AG20443 (cell line): ENCODE measurements around the gene TMEM212.
"Not testable (repeated sequence)": the region's sequence is repeated elsewhere in the genome, so short reads cannot be mapped to it uniquely, and the experiment has no call there.

Experiments
- DNase-seq: peaks from one replicate; pipeline ENCODE4 v3.0.0; 2012; ENCODE audit warnings: low spot score, mixed read lengths

The TMEM212 gene

GRCh38 chr3:171834461-171834801 lies 8.7 kb upstream of the TMEM212 start:
- DNase-seq, result no peak

GRCh38 chr3:171835116-171835515 lies 8.0 kb upstream of the TMEM212 start:
- DNase-seq, result no peak

DNA sequence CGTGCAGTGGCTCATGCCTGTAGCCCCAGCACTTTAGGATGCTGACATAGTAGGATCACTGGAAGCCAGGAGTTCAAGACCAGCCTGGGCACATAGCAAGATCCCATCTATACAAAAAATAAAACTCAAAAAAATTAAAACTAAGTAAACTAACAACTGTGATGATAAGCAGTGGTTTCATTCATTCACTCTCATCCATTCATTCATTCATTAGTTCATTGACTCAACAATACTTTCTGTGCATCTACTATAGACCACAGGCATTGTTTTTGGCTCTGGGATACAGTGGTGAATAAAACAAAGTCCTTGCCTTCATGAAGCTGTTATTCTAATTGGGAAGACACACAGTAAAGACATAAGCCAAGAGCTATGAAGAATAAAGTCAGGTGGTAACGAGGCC lies 7.5 kb upstream of the TMEM212 start:
- no peak for DNase-seq

DNA sequence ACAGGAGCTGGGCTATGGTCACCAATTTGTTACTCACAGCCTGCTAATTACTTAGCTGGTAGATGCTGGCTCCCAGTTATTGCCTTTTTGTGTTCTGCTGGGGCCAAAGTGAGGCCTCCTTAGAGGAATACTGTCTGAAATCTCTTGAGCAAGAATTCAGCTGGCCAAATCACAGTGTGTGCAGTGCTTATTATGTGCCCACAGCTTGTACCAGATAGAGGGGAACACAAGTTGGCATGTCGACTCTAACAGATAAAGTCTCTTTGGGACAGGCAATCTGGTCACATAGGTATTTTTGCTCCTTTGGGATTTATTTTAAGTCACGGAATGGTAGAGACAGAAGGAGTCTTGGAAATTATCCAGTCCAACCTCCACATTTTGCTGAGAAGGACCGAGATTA lies 6.3 kb upstream of the TMEM212 start:
- no peak for DNase-seq

DNA sequence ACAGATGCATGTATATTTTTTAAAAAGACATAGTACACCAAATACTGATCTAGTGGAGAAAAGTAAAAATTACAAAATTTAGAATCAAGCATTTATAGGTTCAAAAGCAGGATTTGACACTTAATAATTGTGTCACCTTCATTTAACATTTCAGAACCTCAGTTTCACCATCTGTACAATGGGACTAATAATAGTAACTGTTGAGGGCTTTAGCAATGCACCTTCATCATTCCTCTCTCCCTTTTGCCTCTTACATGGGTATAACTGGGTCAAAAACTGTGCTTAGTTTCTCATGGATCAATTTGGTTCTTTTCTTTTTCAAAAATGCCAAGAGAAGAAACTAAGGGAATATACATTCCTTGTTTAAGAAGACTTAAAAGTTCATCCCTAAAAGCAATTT lies 5.5 kb upstream of the TMEM212 start:
- no peak for DNase-seq

DNA sequence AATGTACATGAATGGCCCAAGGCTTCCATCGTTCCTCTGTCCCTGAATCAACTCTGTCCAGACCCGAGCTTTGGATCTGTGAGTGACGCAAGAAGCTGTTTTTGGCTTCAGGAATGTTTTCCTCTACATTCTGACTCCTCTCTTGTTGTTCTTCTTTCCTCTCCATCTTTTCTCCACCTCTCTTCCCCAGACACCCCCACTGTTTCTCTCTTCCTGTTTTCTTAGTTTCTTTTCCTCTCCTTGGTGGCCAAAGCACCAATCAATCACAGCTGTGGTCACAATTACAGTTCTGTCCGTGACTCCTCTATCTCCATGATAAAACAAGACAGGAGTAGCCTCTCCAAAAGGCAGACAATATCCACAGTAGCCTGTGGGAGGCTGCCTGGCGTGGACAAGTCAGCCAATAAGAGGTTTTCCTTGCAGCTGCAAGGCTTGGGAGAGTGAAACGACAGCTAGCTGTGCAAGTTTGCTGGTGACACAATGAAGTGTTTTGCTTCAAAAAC lies 4.9 kb upstream of the TMEM212 start:
- peak; percentile 70 for DNase-seq

GRCh38 chr3:171839270-171839669 lies 3.9 kb upstream of the TMEM212 start:
- no peak for DNase-seq

- no peak for DNase-seq
These were observed 2.7 kb upstream of the TMEM212 start for GRCh38 chr3:171840445-171840810.

GRCh38 chr3:171840811-171841619 lies 2.1 kb upstream of the TMEM212 start:
- DNase-seq, result no peak

- no peak for DNase-seq
These were observed 1.5 kb upstream of the TMEM212 start for GRCh38 chr3:171841620-171842000.

DNA sequence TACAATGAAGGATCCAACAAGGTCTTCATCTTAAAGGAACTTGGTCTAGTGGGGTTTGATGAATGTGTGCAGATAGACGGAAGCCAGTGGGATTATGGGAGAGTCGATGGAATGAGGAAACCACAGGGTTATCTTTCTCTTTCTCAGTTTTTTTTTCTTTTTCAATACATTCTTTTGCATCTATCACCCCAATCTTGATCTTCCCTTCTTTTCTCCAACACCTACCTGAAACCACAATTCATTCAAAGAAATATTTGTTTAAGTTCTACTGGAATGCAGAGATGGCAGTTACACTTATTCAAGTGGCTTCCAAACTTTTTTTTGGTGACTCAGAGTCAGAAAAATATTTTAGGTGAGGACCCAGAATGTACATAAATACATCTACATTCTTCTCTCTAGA lies 1.7 kb downstream of the TMEM212 start:
- no peak for DNase-seq

- no peak for DNase-seq
These were observed 2.5 kb downstream of the TMEM212 start for GRCh38 chr3:171845481-171846284.

GRCh38 chr3:171846597-171846996 lies 3.4 kb downstream of the TMEM212 start:
- peak; percentile 30 for DNase-seq

DNA sequence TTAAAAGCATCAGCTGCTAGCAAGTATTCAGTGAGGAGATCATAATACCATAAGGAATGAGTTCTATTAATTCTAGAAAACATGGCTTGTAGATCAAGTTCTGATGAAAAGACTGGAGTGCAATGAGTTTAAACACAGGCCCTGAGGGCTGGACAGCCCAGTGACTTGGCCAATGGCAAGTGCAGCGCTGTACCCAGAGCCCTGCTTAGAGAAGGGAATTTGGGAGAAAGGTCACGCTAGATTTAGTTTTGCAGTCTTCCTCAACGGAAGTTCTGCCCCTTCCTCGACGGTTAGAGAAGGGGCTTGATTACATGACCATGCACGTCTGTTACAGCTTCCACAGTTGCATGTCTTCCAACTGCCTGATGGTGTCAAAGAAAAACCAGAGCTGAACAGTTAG lies 4.0 kb downstream of the TMEM212 start:
- no peak for DNase-seq

- no peak for DNase-seq
These were observed 4.6 kb downstream of the TMEM212 start for GRCh38 chr3:171847595-171848259.

DNA sequence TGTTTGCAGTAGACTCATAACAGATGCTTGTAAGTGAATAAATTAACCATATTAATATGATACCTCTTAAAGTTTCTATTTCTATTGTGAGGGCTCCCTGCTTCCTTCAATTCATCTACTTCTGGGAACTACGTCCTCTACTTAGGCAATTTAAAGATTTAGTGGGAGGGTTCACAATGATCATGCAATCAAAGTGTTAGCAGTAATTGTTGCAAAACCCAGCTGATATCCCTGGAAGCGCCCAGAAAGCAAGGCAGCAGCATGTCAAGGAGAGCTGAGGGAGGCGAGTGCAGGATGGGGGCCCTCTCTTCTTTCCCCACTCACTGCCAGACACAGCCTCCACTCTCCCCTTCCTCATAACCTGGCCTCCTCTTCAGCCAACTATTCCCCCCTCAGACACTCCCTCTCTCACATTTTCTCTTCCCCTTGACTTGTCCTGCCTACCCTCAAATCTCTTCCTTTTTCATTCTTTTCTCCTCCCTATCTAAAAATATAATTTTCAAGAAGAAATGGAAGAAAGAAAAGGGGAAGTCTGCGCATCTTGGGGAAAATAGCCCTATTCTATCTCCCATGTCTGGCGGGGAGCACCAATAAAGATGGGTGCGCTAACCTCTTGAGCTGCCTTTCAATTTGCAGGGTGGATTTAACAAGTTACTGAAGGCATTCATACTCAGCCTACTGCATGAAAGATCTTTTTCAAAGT lies 6.6 kb downstream of the TMEM212 start:
- DNase-seq, result no peak

- no peak for DNase-seq
These were observed 7.3 kb downstream of the TMEM212 start for GRCh38 chr3:171850320-171850959.

DNA sequence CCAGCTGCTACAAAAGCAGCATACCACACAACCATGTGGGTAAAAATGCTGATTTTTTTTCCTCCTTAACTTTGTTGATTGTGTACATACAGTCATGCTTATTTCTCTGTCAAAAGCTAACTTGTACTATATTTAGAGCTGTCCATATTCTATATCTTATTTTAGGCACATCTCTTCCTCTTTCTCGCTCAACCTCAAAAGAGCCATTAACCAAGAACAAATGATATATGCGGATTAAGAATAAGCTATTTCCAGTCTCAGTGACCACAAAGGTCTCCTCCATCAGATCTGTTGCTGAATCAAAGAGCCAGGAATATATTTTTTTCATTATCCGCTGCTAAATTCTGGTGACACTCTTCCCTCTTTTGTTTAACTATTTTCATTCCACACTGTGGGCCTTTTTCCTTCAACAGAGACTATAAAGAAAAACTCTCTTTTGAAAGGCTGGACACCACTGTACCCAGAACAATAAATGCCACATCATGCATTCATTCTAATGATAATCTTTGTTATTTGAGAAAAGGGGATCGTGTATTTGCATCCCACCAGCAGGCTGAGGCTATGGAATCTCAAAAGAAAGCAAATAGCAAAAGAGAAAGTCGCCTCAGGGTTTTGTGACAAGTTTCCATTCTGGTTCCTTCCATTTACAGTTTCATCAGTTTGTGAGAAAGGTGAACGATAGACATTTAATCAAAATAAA lies 8.0 kb downstream of the TMEM212 start:
- no peak for DNase-seq

DNA sequence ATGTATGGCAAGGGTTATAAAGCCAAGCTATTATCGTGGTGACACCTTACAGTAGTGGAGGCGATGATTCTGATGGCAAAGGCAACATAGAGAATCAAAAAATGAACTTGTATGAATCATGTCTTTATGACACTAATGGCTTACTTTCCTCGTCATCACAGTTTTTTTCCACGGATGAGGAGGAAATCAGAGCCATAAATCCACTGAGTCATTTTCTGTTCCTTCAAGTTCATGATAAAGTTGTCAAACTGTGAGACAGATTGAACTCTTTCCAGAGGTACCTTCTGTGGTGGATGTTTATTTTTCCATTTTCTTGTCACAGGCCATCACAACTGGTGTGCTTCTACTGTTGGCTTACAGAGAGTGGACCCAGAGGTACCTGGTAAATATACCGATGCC lies 8.5 kb downstream of the TMEM212 start:
- no peak for DNase-seq

- no peak for DNase-seq
These were observed 11.6 kb downstream of the TMEM212 start for GRCh38 chr3:171854649-171855305.

DNA sequence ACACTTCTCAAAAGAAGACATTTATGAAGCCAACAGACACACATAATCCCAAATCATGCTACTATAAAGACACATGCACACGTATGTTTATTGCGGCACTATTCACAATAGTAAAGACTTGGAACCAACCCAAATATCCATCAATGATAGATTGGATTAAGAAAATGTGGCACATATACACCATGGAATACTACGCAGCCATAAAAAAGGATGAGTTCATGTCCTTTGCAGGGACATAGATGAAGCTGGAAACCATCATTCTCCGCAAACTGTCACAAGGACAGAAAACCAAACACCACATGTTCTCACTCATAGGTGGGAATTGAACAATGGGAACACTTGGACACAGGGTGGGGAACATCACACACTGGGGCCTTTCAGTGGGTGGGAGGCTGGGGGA lies 15.6 kb downstream of the TMEM212 start:
- DNase-seq, result not testable (repeated sequence)
